OCI-LY7 (cell line): ENCODE data around the gene GABPB1. TPM values are rescaled to one million over a fixed set of nuclear protein-coding genes. Genes with fewer than 3 reads are reported as not detected.

Experiments
- BruUV-seq: library from RNA; stranded (reverse); fragments of 400-500 nt; replicated peaks from 2 replicates; lab custom pipeline; 2021; lab: Mats Ljungman, UMichigan
- CTCF ChIA-PET: fragments of 300-600 bp; sonication (Branson Sonifier 250); formaldehyde crosslinking; loops from one replicate; lab custom pipeline; 2022; ENCODE audit warnings: antibody characterized with exemption; ENCODE audit not compliant: unreplicated experiment; lab: Charles Lee
- POLR2A ChIA-PET: fragments of 300-600 bp; sonication (Branson Sonifier 250); formaldehyde crosslinking; loops from one replicate; lab custom pipeline; 2022; ENCODE audit warnings: antibody characterized with exemption; lab: Charles Lee
- DNase-seq: peaks from one replicate; pipeline ENCODE4 v3.0.0-alpha.2; 2015; ENCODE audit warnings: low spot score
- H2AFZ ChIP-seq: fragments of 200-600 bp; sonication (generic), shearing (Covaris generic); 2 replicates; pipeline ENCODE4 v1.6.1; 2014; ENCODE audit warnings: mild to moderate bottlenecking, antibody characterized with exemption, low read length, moderate library complexity
- H3K27ac ChIP-seq: fragments of 200-600 bp; sonication (generic); 2 replicates; pipeline ENCODE4 v1.5.1; 2014; ENCODE audit warnings: mixed run types, low read depth, mild to moderate bottlenecking, moderate library complexity, low read length, inconsistent platforms; ENCODE audit not compliant: poor library complexity, severe bottlenecking
- H3K36me3 ChIP-seq: fragments of 200-600 bp; sonication (generic); 2 replicates; pipeline ENCODE4 v1.6.1; 2014; ENCODE audit warnings: mild to moderate bottlenecking, antibody characterized with exemption, low read length, moderate library complexity, mixed read lengths; ENCODE audit not compliant: insufficient read depth
- H3K4me1 ChIP-seq: fragments of 200-600 bp; sonication (generic); 2 replicates; pipeline ENCODE4 v1.5.1; 2014; ENCODE audit warnings: mild to moderate bottlenecking, low read length; ENCODE audit not compliant: insufficient read depth, poor library complexity, severe bottlenecking
- H3K4me2 ChIP-seq: fragments of 200-600 bp; sonication (generic); 2 replicates; pipeline ENCODE4 v1.6.1; 2014; ENCODE audit warnings: mild to moderate bottlenecking, low read length
- H3K4me3 ChIP-seq: fragments of 200-600 bp; sonication (generic); 2 replicates; pipeline ENCODE4 v1.5.1; 2014; ENCODE audit warnings: mild to moderate bottlenecking, low read depth, low read length; ENCODE audit not compliant: poor library complexity, severe bottlenecking
- H3K79me2 ChIP-seq: fragments of 200-600 bp; sonication (generic); 2 replicates; pipeline ENCODE4 v1.6.1; 2016; ENCODE audit warnings: low read depth, mild to moderate bottlenecking, low read length, moderate library complexity, mixed read lengths; ENCODE audit not compliant: insufficient read depth
- H3K9me2 ChIP-seq: fragments of 200-600 bp; sonication (generic); 2 replicates; pipeline ENCODE4 v1.6.1; 2016; ENCODE audit warnings: mild to moderate bottlenecking, low read length, mixed read lengths; ENCODE audit not compliant: insufficient read depth
- H3K9me3 ChIP-seq: fragments of 200-600 bp; sonication (generic); 2 replicates; pipeline ENCODE4 v1.6.1; 2014; ENCODE audit warnings: mild to moderate bottlenecking, mixed run types, low read length, mixed read lengths
- H4K20me1 ChIP-seq: fragments of 200-600 bp; sonication (generic); 2 replicates; pipeline ENCODE4 v1.6.1; 2014; ENCODE audit warnings: mild to moderate bottlenecking, antibody characterized with exemption, low read length, moderate library complexity, mixed read lengths; ENCODE audit not compliant: insufficient read depth
- EZH2phosphoT487 ChIP-seq: fragments of 200-600 bp; sonication (generic); IDR thresholded peaks from 2 replicates; pipeline ENCODE4 v1.6.1; 2018; ENCODE audit warnings: low read depth, borderline replicate concordance, mild to moderate bottlenecking, mixed run types, antibody characterized with exemption, low read length, moderate library complexity, mixed read lengths
- intact Hi-C: fragments of 100-400 bp; cut with micrococcal nuclease; formaldehyde crosslinking; loops from one replicate; pipeline ENCODE4 v1.10.0; 2022; ENCODE audit not compliant: unreplicated experiment
- total RNA-seq, 2 experiments: library from RNA; depleted of rRNA in 1 of 2; stranded (reverse); fragments of >200 nt in 1 of 2; shearing (Covaris generic) in 1 of 2; gene quantifications; 2 replicates each; pipeline ENCODE4 v1.2.3, GENCODE V29; 2014 to 2022
- TF ChIP-seq, protein P1 (sequence below): fragments of 200-600 bp; sonication (generic); conservative IDR thresholded peaks from 2 replicates; pipeline ENCODE4 v1.5.1; 2014; ENCODE audit warnings: mild to moderate bottlenecking, antibody characterized with exemption, low read length, moderate library complexity, mixed read lengths

The GABPB1 gene
- total RNA-seq, 2 experiments from 2014 or later, result 32.6 to 53.3 TPM

GRCh38 chr15:50344006-50344464 lies 11.0 kb downstream of the GABPB1 start:
- ChIA-PET CTCF (no interaction called here), POLR2A (interaction anchor here (1.6 kb wide), 1 partner anchor 25 kb away, joined by 4 read pairs; no protein-coding TSS in a partner anchor)
- no peak for DNase-seq
- no peak for TF ChIP-seq EZH2phosphoT487
- TF ChIP-seq, protein P1, sequence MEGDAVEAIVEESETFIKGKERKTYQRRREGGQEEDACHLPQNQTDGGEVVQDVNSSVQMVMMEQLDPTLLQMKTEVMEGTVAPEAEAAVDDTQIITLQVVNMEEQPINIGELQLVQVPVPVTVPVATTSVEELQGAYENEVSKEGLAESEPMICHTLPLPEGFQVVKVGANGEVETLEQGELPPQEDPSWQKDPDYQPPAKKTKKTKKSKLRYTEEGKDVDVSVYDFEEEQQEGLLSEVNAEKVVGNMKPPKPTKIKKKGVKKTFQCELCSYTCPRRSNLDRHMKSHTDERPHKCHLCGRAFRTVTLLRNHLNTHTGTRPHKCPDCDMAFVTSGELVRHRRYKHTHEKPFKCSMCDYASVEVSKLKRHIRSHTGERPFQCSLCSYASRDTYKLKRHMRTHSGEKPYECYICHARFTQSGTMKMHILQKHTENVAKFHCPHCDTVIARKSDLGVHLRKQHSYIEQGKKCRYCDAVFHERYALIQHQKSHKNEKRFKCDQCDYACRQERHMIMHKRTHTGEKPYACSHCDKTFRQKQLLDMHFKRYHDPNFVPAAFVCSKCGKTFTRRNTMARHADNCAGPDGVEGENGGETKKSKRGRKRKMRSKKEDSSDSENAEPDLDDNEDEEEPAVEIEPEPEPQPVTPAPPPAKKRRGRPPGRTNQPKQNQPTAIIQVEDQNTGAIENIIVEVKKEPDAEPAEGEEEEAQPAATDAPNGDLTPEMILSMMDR, result no peak
- intact Hi-C loops, result no loop called here
- Histone ChIP-seq H3K9me2 (no peaks in the 10 kb centered on the region), H3K4me1 (no peaks in the 10 kb centered on the region), H3K4me2 (no peak overlapping the region), H3K9me3 (no peaks in the 10 kb centered on the region), H3K27ac (no peak overlapping the region), H3K36me3 (peaks cover 15% of the 10 kb centered on the region; the same call in 1 of the 2 replicates), H4K20me1 (peaks cover 8% of the 10 kb centered on the region), H2AFZ (no peak overlapping the region), H3K79me2 (peaks cover 30% of the 10 kb centered on the region), H3K4me3 (no peak overlapping the region)
- BruUV-seq, result no TSS peak

DNA sequence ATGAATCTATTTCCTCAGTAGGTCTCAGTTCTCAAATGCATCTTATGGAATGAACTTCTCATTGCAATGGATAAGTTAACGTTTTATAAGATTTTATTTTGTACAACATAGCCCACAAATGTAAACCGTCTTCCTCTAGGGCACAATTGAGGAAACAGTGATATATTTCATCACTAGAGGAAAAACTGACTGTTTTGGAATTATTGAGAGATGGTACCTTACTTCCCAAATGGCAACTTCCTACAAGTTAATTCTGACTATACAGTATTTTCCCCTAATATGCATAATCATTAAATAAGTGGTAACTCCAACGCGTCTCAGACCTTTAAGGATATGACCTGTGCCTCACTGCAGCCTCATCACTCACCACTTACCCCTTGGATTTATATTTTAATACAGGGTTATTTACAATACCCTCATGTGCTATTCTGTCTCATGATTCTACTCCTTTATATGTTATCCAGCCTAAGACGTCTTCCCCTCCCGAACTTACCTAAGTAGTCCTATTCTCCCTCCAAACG lies 13.3 kb downstream of the GABPB1 start:
- ChIA-PET CTCF (no interaction called here), POLR2A (interaction anchor here (1.0 kb wide), 1 partner anchor 14 kb away, joined by 3 read pairs; the partner anchor contains the start of gene GABPB1)
- no peak overlapping the region for H3K4me3 ChIP-seq
- H4K20me1 ChIP-seq, result peaks cover 7% of the 10 kb centered on the region; the same call in 1 of the 2 replicates
- H3K4me1 ChIP-seq, result no peaks in the 10 kb centered on the region
- peaks cover 15% of the 10 kb centered on the region; the same call in 1 of the 2 replicates for H3K79me2 ChIP-seq
- no TSS peak for BruUV-seq
- H3K9me2 ChIP-seq, result no peaks in the 10 kb centered on the region
- H3K4me2 ChIP-seq, result no peak overlapping the region
- peaks cover 27% of the 10 kb centered on the region for H3K36me3 ChIP-seq
- intact Hi-C loops, result no loop called here
- DNase-seq, result no peak
- H3K9me3 ChIP-seq, result no peaks in the 10 kb centered on the region
- H3K27ac ChIP-seq, result no peak overlapping the region
- H2AFZ ChIP-seq, result no peak overlapping the region
- TF ChIP-seq EZH2phosphoT487, result no peak
- TF ChIP-seq, protein P1, result no peak

GRCh38 chr15:50340416-50340815 lies 14.6 kb downstream of the GABPB1 start:
- no peak for DNase-seq
- POLR2A ChIA-PET, result interaction anchor here (0.6 to 1.5 kb wide), 8 partner anchors 9 to 1171 kb away, joined by 3 to 8 read pairs (median 4); partner anchors contain the start of gene GALK2
- Histone ChIP-seq H3K4me1 (no peaks in the 10 kb centered on the region), H3K79me2 (peaks cover 10% of the 10 kb centered on the region; the same call in 1 of the 2 replicates), H3K27ac (no peak overlapping the region), H3K4me2 (no peak overlapping the region), H3K9me3 (no peaks in the 10 kb centered on the region), H3K36me3 (peaks cover 23% of the 10 kb centered on the region), H3K9me2 (no peaks in the 10 kb centered on the region), H2AFZ (no peak overlapping the region), H3K4me3 (no peak overlapping the region), H4K20me1 (peaks cover 4% of the 10 kb centered on the region; the same call in 1 of the 2 replicates)
- TF ChIP-seq, protein P1, result no peak
- no peak for TF ChIP-seq EZH2phosphoT487
- CTCF ChIA-PET, result no interaction called here
- no TSS peak for BruUV-seq
- intact Hi-C loops, result no loop called here
